CD14-positive monocyte (primary cell): Measurements from ENCODE around the gene WNT16. TPM values are rescaled to one million over a fixed set of nuclear protein-coding genes. Genes with fewer than 3 reads are reported as not detected.
A peak's percentile ranks its signal among the peaks of the same experiment; 100 is the strongest.

ENCODE experiments used
- DNase-seq, 3 donors: peaks; one replicate each; pipeline ENCODE4 v3.0.0-alpha.2; 2011 to 2022
- H2AFZ ChIP-seq: 2 replicates; pipeline ENCODE4 v1.6.0; 2012; ENCODE audit warnings: mild to moderate bottlenecking, low read depth, low read length, inconsistent platforms; ENCODE audit not compliant: insufficient read depth, poor library complexity, severe bottlenecking
- H3K27ac ChIP-seq, 2 donors: 1 replicate in 1 of 2; 2 replicates in 1 of 2; pipeline ENCODE4 v1.5.1; 2012 to 2013; ENCODE audit warnings: low read length in 2 of 2, control low read depth in 1 of 2, inconsistent platforms in 1 of 2, low read depth in 1 of 2, mild to moderate bottlenecking in 1 of 2
- H3K27me3 ChIP-seq, 2 donors: one replicate each; pipeline versions ENCODE4 v1.6.0 to v1.6.1; 2011 to 2013; ENCODE audit warnings: low read length in 2 of 2; ENCODE audit not compliant: control insufficient read depth in 2 of 2, insufficient read depth in 2 of 2
- H3K36me3 ChIP-seq, 2 donors: replicated peaks in 1 of 2; 1 replicate in 1 of 2; 2 replicates in 1 of 2; pipeline versions ENCODE4 v1.5.1 to v1.6.1; 2012 to 2013; ENCODE audit warnings: low read length in 2 of 2, control low read depth in 1 of 2, inconsistent platforms in 1 of 2, mild to moderate bottlenecking in 1 of 2; ENCODE audit not compliant: insufficient read depth in 2 of 2, control insufficient read depth in 1 of 2
- H3K4me1 ChIP-seq, 2 donors: 1 replicate in 1 of 2; 2 replicates in 1 of 2; pipeline versions ENCODE4 v1.5.1 to v1.6.1; 2012 to 2013; ENCODE audit warnings: low read length in 2 of 2, control low read depth in 1 of 2, inconsistent platforms in 1 of 2, mild to moderate bottlenecking in 1 of 2, moderate library complexity in 1 of 2; ENCODE audit not compliant: insufficient read depth in 2 of 2, control insufficient read depth in 1 of 2
- H3K4me2 ChIP-seq: replicated peaks from 2 replicates; pipeline ENCODE3; 2012; ENCODE audit warnings: low read length, moderate library complexity, mild to moderate bottlenecking; ENCODE audit not compliant: poor library complexity, severe bottlenecking; ENCODE audit errors: extremely low read depth
- H3K4me3 ChIP-seq, 3 experiments: fragments of 200-600 bp in 1 of 3; sonication (generic) in 1 of 3; replicated peaks in 1 of 3; 1 replicate in 2 of 3; 2 replicates in 1 of 3; pipeline ENCODE4 v1.5.1; 2011 to 2013; ENCODE audit warnings: low read length in 3 of 3, mild to moderate bottlenecking in 3 of 3, control low read depth in 2 of 3, low read depth in 2 of 3, inconsistent platforms in 1 of 3, moderate library complexity in 1 of 3
- H3K79me2 ChIP-seq: 2 replicates; pipeline ENCODE4 v1.6.0; 2012; ENCODE audit warnings: mild to moderate bottlenecking, control low read depth, inconsistent platforms, low read length, moderate library complexity; ENCODE audit not compliant: insufficient read depth
- H3K9ac ChIP-seq: 2 replicates; pipeline ENCODE4 v1.6.0; 2017; ENCODE audit warnings: low read length, mild to moderate bottlenecking; ENCODE audit not compliant: insufficient read depth, poor library complexity, severe bottlenecking
- H3K9me3 ChIP-seq, 2 donors: replicated peaks in 1 of 2; 1 replicate in 1 of 2; 2 replicates in 1 of 2; pipeline versions ENCODE4 v1.5.1 to v1.6.1; 2012 to 2013; ENCODE audit warnings: low read length in 2 of 2, control low read depth in 1 of 2; ENCODE audit not compliant: control insufficient read depth in 1 of 2, insufficient read depth in 1 of 2
- H4K20me1 ChIP-seq: 2 replicates; pipeline ENCODE4 v1.6.0; 2012; ENCODE audit warnings: mild to moderate bottlenecking, low read length, control low read depth, moderate library complexity; ENCODE audit not compliant: insufficient read depth
- H3K27ac Mint-ChIP-seq, 7 donors: one replicate each; pipeline ENCODE4 v1.8.0; 2020; ENCODE audit warnings: mild to moderate bottlenecking in 7 of 7, mixed read lengths in 7 of 7, moderate library complexity in 6 of 7, inconsistent platforms in 2 of 7
- H3K27me3 Mint-ChIP-seq, 3 donors: one replicate each; pipeline ENCODE4 v1.8.0; 2021 to 2022; ENCODE audit warnings: low read depth in 3 of 3, mild to moderate bottlenecking in 3 of 3, mixed read lengths in 3 of 3, moderate library complexity in 3 of 3, inconsistent platforms in 1 of 3
- H3K36me3 Mint-ChIP-seq, 2 donors: one replicate each; pipeline ENCODE4 v1.8.0; 2020; ENCODE audit warnings: mixed read lengths in 2 of 2, inconsistent platforms in 1 of 2, mild to moderate bottlenecking in 1 of 2
- H3K4me1 Mint-ChIP-seq: one replicate; pipeline ENCODE4 v1.8.0; 2020; ENCODE audit warnings: mild to moderate bottlenecking, mixed read lengths
- H3K4me3 Mint-ChIP-seq, 2 donors: one replicate each; pipeline ENCODE4 v1.8.0; 2020; ENCODE audit warnings: mild to moderate bottlenecking in 2 of 2, mixed read lengths in 2 of 2, moderate library complexity in 1 of 2
- H3K9me3 Mint-ChIP-seq, 7 donors: one replicate each; pipeline ENCODE4 v1.8.0; 2020 to 2022; ENCODE audit warnings: mixed read lengths in 7 of 7, mild to moderate bottlenecking in 6 of 7, moderate library complexity in 6 of 7, inconsistent platforms in 2 of 7
- CTCF ChIP-seq: fragments of 200-600 bp; IDR thresholded peaks from one replicate; pipeline ENCODE4 v1.8.0; 2022; ENCODE audit warnings: antibody characterized with exemption, mild to moderate bottlenecking
- WGBS: methylation state at CpG from one replicate; pipeline ENCODE4 v1.1.5; 2013; ENCODE audit warnings: missing lambda C conversion rate; ENCODE audit not compliant: insufficient coverage; 5-methylcytosine and 5-hydroxymethylcytosine counted together
- intact Hi-C, 2 donors: fragments of 100-400 bp; cut with micrococcal nuclease; formaldehyde crosslinking; loops; one replicate each; pipeline versions ENCODE4 v1.15.0 to v1.15.1; 2023
- polyA plus RNA-seq, 3 donors: library from polyadenylated mRNA; depleted of rRNA in 1 of 3; unstranded in 2 of 3; stranded (reverse) in 1 of 3; fragments of 300-500 nt in 2 of 3; fragments of >200 nt in 1 of 3; fragmentation: Illumina TruSeq in 2 of 3; gene quantifications; 1 replicate in 2 of 3; 2 replicates in 1 of 3; pipeline ENCODE4 v1.2.3, GENCODE V29; 2012 to 2021

WNT16 gene
- polyA plus RNA-seq, 3 donors, result 0.05 TPM; not detected in 2

- intact Hi-C loops, result no loop called here
- no peaks in the 10 kb centered on the region for H3K27me3 Mint-ChIP-seq
- no peak overlapping the region for H2AFZ ChIP-seq
- peaks cover 5% of the 10 kb centered on the region for H3K4me1 Mint-ChIP-seq
- no peak overlapping the region for H3K4me2 ChIP-seq
- no peak overlapping the region for H3K27ac ChIP-seq
- TF ChIP-seq CTCF, result no peak
- H3K36me3 ChIP-seq, result peaks cover 4 to 21% of the 10 kb centered on the region in 2 donors
- H3K36me3 Mint-ChIP-seq, result peaks cover 9 to 10% of the 10 kb centered on the region in 2 donors
- WGBS, result no CpG with 5 or more reads among the region's 1 CpG
- no peaks in the 10 kb centered on the region for H3K79me2 ChIP-seq
- no peak overlapping the region for H3K4me3 Mint-ChIP-seq
- no peaks in the 10 kb centered on the region for H3K27me3 ChIP-seq
- DNase-seq, result no peak
- no peaks in the 10 kb centered on the region for H4K20me1 ChIP-seq
- H3K9ac ChIP-seq, result no peak overlapping the region
- H3K9me3 ChIP-seq, result no peaks in the 10 kb centered on the region
- no peak overlapping the region for H3K4me3 ChIP-seq
- peak overlapping the region in 1 of 7 donors; percentile 17 for H3K27ac Mint-ChIP-seq
- H3K4me1 ChIP-seq, result no peaks in the 10 kb centered on the region
- H3K9me3 Mint-ChIP-seq, result no peaks in the 10 kb centered on the region
Measured at GRCh38 chr7:121379930-121380329, 51.1 kb downstream of the WNT16 start.

GRCh38 chr7:121382473-121382872 is 53.7 kb downstream of the WNT16 start:
- Mint-ChIP-seq H3K36me3 (peaks cover 1 to 4% of the 10 kb centered on the region in 2 donors), H3K9me3 (no peaks in the 10 kb centered on the region), H3K27ac (no peak overlapping the region), H3K4me3 (no peak overlapping the region), H3K4me1 (peaks cover 12% of the 10 kb centered on the region), H3K27me3 (no peaks in the 10 kb centered on the region)
- intact Hi-C loops, result no loop called here
- Histone ChIP-seq H3K79me2 (peaks cover 4% of the 10 kb centered on the region), H3K4me1 (no peaks in the 10 kb centered on the region), H3K9me3 (no peaks in the 10 kb centered on the region), H3K9ac (no peak overlapping the region), H4K20me1 (peaks cover 2% of the 10 kb centered on the region), H3K27me3 (no peaks in the 10 kb centered on the region), H2AFZ (no peak overlapping the region), H3K36me3 (peaks cover 4 to 9% of the 10 kb centered on the region in 2 donors), H3K4me3 (no peak overlapping the region), H3K4me2 (no peak overlapping the region), H3K27ac (no peak overlapping the region)
- no peak for DNase-seq
- no peak for TF ChIP-seq CTCF
